K562 (cell line): ENCODE measurements around the gene RET. TPM values are rescaled to one million over a fixed set of nuclear protein-coding genes. Genes with fewer than 3 reads are reported as not detected.

Experiments used
- FOXP1 ChIP-seq: sonication (generic); formaldehyde crosslinking; IDR thresholded peaks from 2 replicates; pipeline ENCODE4 v1.8.0; 2022; ENCODE audit warnings: mild to moderate bottlenecking, missing genetic modification reagents
- MGA ChIP-seq: fragments of 450-650 bp; IDR thresholded peaks from 2 replicates; pipeline ENCODE4 v1.6.1; 2016; ENCODE audit warnings: mild to moderate bottlenecking, moderate library complexity
- RBM22 ChIP-seq: fragments of 200-400 bp; formaldehyde crosslinking; IDR thresholded peaks from 2 replicates; pipeline ENCODE4 v1.6.1; 2018; ENCODE audit warnings: low read length, low read depth; ENCODE audit not compliant: poor library complexity, severe bottlenecking
- SIN3B ChIP-seq: fragments of 450-650 bp; IDR thresholded peaks from 2 replicates; pipeline ENCODE4 v1.6.1; 2017; ENCODE audit warnings: low read depth, mild to moderate bottlenecking, moderate library complexity
- SMARCE1 ChIP-seq: fragments of 450-650 bp; IDR thresholded peaks from 2 replicates; pipeline ENCODE4 v1.7.1; 2016; ENCODE audit warnings: mild to moderate bottlenecking
- YY1 ChIP-seq, 3 experiments: IDR thresholded peaks; 2 replicates each; pipeline ENCODE4 v1.6.1; 2011; ENCODE audit warnings: low read length in 2 of 3, mild to moderate bottlenecking in 2 of 3, moderate library complexity in 2 of 3, borderline replicate concordance in 1 of 3, control low read depth in 1 of 3, low read depth in 1 of 3; ENCODE audit not compliant: insufficient read depth in 3 of 3, insufficient replicate concordance in 2 of 3, control insufficient read depth in 1 of 3, insufficient read length in 1 of 3; ENCODE audit errors: extremely low read depth in 1 of 3
- ZBTB11 ChIP-seq, 3 experiments: fragments of 200-800 bp in 1 of 3; fragments of 250-450 bp in 1 of 3; fragments of 450-650 bp in 1 of 3; sonication (Bioruptor Pico) in 1 of 3; sonication (Bioruptor generic) in 1 of 3; formaldehyde crosslinking in 1 of 3; IDR thresholded peaks; 2 replicates each; pipeline versions ENCODE4 v1.6.1 to v1.8.0; 2016 to 2022; ENCODE audit warnings: mild to moderate bottlenecking in 2 of 3, missing genetic modification characterization in 2 of 3, missing compliant biosample characterization in 1 of 3, moderate library complexity in 1 of 3
- polyA plus RNA-seq, 8 experiments: library from polyadenylated mRNA; depleted of rRNA in 4 of 8; stranded (reverse) in 5 of 8; unstranded in 3 of 8; fragments of >200 nt; fragmentation: Nextera tagmentation in 2 of 8; fragmentation: Illumina TruSeq in 1 of 8; extraction: Ambion mirVana in 2 of 8; extraction: Trizol in 1 of 8; gene quantifications; 2 replicates each; pipeline versions ENCODE4 v1.2.1 to v1.2.3, GENCODE V29; 2011 to 2014; ENCODE audit warnings: inconsistent platforms in 1 of 8, missing spikeins in 1 of 8
- total RNA-seq, 7 experiments: library from RNA; depleted of rRNA in 6 of 7; stranded (reverse); fragments of >200 nt in 6 of 7; fragmentation: Illumina TruSeq in 2 of 7; extraction: Trizol in 2 of 7; gene quantifications; 2 replicates each; pipeline versions ENCODE4 v1.2.1 to v1.2.3, GENCODE V29; 2011 to 2021; ENCODE audit warnings: low replicate concordance in 1 of 7
- TF ChIP-seq, protein P1 (sequence below): fragments of 450-650 bp; IDR thresholded peaks from 2 replicates; pipeline ENCODE4 v1.6.1; 2014; ENCODE audit warnings: low read depth, mild to moderate bottlenecking, moderate library complexity, borderline replicate concordance

Gene RET
- total and polyA plus RNA-seq, 9 of the 15 experiments (the other 6 are each of a cell fraction or from before 2014, with no cell fraction given): 0.04 to 0.05 TPM; not detected in 7

- TF ChIP-seq, protein P1, sequence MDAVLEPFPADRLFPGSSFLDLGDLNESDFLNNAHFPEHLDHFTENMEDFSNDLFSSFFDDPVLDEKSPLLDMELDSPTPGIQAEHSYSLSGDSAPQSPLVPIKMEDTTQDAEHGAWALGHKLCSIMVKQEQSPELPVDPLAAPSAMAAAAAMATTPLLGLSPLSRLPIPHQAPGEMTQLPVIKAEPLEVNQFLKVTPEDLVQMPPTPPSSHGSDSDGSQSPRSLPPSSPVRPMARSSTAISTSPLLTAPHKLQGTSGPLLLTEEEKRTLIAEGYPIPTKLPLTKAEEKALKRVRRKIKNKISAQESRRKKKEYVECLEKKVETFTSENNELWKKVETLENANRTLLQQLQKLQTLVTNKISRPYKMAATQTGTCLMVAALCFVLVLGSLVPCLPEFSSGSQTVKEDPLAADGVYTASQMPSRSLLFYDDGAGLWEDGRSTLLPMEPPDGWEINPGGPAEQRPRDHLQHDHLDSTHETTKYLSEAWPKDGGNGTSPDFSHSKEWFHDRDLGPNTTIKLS: peak; percentile 56; the same call in 1 of the 2 replicates
- peak; percentile 41; the same call in 1 of the 2 replicates for TF ChIP-seq FOXP1 (CRISPR knock-in tag)
- TF ChIP-seq MGA: peak; percentile 63
- TF ChIP-seq SIN3B: no peak; the same call in 1 of the 2 replicates
- no peak for TF ChIP-seq SMARCE1
- TF ChIP-seq ZBTB11 (CRISPR knock-in tag; IDR thresholded peaks at IDR 0.05): peak in 1 of 3 experiments; percentile 89; a peak in 3 of 6 replicates
- peak; percentile 26 for TF ChIP-seq RBM22
- peak in 2 of 3 experiments; percentile 22 to 65 for TF ChIP-seq YY1 (IDR thresholded peaks at IDR 0.05; ENCODE audit: borderline replicate concordance in 1 of 3, control insufficient read depth in 1 of 3, extremely low read depth in 1 of 3, insufficient read depth in 3 of 3, insufficient read length in 1 of 3, insufficient replicate concordance in 2 of 3, low read depth in 1 of 3, low read length in 2 of 3)
Measured at GRCh38 chr10:43138021-43138756, 61.3 kb downstream of the RET start, which contains the start of gene CSGALNACT2 (continued).
